OCI-LY3 (cell line): ENCODE data around the gene LRPAP1.

Experiments used
- CTCF ChIP-seq: fragments of 200-600, 300-600 bp; sonication (generic); IDR thresholded peaks from 2 replicates; pipeline ENCODE4 v1.5.1; 2014; ENCODE audit warnings: antibody characterized with exemption, low read length, low read depth
- EZH2phosphoT487 ChIP-seq: fragments of 200-600 bp; shearing (Covaris generic); IDR thresholded peaks from 2 replicates; pipeline ENCODE4 v1.6.1; 2018; ENCODE audit warnings: antibody characterized with exemption, mixed run types, low read depth

DNA sequence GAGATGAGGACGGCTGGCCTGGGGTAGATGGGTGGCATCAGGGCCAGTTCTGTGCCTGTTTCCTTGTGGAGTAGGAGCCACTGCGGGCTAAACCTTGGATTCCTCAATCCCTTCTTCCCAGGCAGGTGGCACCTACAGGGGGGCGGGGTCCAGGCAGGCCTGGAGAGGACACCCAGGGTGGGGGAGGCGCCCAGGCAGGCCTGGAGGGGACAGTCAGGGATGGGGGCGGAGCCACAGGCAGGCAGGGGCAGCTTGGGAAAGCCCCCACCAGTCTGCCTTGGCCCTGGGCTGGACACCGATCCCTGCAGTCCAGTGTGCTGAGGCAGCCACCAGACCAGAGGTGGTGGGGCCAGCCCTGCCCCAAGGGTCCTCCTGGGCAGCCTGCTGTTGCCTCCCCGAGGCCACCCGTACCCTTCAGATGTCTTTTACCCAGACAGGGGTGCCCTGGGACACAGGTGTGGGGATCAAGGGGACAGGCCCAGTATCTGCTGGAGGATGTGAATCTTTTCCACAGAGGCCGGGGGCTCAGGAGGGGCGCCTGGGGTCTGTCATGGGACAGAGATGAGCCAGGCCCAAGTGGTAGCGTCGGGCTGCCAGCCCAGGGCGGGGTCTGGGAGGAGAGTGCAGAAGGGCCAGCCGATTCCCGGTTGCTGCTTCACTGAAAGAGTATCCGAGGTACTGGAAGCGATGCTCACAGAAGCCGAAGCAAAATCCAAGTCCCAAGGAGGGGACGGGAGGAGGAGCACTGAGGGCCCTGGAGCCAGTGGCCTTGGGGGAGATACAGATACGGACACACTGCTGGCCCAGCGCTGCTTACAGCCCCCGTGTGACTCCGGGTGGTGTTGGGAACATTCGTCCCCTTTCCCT lies 34.5 kb downstream of the LRPAP1 start:
- TF ChIP-seq CTCF (no peak), EZH2phosphoT487 (no peak)
